GM19467 (cell line): Measurements from ENCODE around the gene PCDHGB3.
"Not testable (repeated sequence)": the region's sequence is repeated elsewhere in the genome, so short reads cannot be mapped to it uniquely, and the experiment has no call there.

Source experiments
- ATAC-seq: cut with Tn5 transposase; IDR thresholded peaks from one replicate; pipeline ENCODE4 v1.9.1; 2021; ENCODE audit warnings: mild to moderate bottlenecking, moderate library complexity; ENCODE audit not compliant: unreplicated experiment

PCDHGB3 gene

GRCh38 chr5:141389153-141390042 is 19.4 kb downstream of the PCDHGB3 start:
- ATAC-seq, result no peak

DNA sequence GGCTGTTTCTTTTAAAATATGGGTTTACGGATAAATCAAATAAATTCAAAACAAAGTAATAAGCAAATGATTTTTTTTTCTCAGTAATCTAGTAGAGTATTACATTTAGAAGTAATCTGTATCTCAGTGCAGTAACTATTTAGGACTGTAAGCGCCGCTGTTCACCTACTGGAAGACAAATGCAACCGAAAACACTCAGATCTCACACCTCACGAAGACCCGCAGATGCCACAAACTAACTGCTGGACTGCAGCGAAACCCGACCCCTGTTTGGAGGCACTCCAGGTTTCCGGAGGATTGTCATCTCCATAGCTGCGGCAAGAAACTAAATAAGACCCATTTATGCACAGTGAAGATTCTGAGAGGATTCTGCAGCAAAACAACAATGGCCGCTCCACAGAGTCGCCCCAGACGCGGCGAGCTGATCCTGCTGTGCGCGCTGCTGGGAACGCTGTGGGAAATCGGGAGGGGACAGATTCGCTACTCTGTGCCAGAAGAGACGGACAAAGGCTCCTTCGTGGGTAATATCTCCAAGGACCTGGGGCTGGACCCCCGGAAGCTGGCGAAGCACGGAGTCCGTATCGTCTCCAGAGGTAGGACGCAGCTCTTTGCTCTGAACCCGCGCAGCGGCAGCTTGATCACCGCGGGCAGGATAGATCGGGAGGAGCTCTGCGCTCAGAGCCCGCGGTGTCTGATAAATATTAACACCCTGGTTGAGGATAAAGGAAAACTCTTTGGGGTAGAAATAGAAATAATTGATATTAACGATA is 22.6 kb downstream of the PCDHGB3 start, which contains the start of gene PCDHGA8:
Gene PCDHGA8, plus strand, starts transcription at position 205 of the 770 bp plus-strand sequence. Its CDS starts 181 bp downstream, at position 386.
- no peak for ATAC-seq

- no peak for ATAC-seq
Measured at GRCh38 chr5:141393267-141393666, 23.2 kb downstream of the PCDHGB3 start.

DNA sequence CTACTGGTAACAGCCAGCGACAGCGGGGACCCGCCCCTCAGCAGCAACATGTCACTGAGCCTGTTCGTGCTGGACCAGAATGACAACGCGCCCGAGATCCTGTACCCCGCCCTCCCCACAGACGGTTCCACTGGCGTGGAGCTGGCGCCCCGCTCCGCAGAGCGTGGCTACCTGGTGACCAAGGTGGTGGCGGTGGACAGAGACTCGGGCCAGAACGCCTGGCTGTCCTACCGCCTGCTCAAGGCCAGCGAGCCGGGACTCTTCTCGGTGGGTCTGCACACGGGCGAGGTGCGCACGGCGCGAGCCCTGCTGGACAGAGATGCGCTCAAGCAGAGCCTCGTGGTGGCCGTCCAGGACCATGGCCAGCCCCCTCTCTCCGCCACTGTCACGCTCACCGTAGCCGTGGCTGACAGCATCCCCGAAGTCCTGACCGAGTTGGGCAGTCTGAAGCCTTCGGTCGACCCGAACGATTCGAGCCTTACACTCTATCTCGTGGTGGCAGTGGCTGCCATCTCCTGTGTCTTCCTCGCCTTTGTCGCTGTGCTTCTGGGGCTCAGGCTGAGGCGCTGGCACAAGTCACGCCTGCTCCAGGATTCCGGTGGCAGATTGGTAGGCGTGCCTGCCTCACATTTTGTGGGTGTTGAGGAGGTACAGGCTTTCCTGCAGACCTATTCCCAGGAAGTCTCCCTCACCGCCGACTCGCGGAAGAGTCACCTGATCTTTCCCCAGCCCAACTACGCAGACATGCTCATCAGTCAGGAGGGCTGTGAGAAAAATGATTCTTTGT is 24.6 kb downstream of the PCDHGB3 start:
- not testable (repeated sequence) for ATAC-seq

- not testable (repeated sequence) for ATAC-seq
Measured at GRCh38 chr5:141397756-141398551, 27.9 kb downstream of the PCDHGB3 start, which contains the start of gene PCDHGB5. Gene PCDHGB5 (plus strand): TSS chr5:141397947. CDS start chr5:141398128, 181 bp downstream.

GRCh38 chr5:141398608-141399007 is 28.6 kb downstream of the PCDHGB3 start:
- no peak for ATAC-seq

DNA sequence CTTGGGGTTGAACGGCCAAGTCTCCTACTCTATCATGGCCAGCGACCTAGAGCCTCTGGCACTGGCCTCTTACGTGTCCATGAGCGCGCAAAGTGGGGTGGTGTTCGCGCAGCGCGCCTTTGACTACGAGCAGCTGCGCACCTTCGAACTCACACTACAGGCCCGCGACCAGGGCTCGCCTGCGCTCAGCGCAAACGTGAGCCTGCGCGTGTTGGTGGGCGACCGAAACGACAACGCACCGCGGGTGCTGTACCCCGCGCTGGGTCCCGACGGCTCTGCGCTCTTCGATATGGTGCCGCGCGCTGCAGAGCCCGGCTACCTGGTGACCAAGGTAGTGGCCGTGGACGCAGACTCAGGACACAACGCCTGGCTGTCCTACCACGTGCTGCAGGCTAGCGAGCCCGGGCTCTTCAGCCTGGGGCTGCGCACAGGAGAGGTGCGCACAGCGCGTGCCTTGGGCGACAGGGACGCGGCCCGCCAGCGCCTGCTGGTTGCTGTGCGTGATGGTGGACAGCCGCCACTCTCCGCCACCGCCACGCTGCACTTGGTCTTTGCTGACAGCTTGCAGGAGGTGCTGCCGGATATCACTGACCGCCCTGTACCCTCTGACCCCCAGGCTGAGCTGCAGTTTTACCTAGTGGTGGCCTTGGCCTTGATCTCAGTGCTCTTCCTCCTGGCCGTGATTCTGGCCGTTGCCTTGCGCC is 29.7 kb downstream of the PCDHGB3 start:
- no peak for ATAC-seq

- no peak for ATAC-seq
Measured at GRCh38 chr5:141402553-141403243, 32.7 kb downstream of the PCDHGB3 start, which contains the start of gene PCDHGA9. Gene PCDHGA9 (plus strand): TSS chr5:141402778. CDS start chr5:141402953, 175 bp downstream.

DNA sequence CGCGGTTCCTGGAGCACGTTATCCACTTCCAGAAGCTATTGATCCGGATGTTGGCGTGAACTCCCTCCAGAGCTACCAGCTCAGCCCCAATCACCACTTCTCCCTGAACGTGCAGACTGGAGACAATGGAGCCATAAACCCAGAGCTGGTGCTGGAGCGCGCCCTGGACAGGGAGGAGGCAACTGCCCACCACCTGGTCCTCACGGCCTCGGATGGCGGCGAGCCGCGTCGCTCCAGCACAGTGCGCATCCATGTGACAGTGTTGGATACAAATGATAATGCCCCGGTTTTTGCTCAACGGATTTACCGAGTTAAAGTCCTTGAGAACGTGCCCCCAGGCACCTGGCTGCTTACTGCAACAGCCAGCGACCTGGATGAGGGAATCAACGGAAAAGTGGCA is 33.3 kb downstream of the PCDHGB3 start:
- no peak for ATAC-seq

DNA sequence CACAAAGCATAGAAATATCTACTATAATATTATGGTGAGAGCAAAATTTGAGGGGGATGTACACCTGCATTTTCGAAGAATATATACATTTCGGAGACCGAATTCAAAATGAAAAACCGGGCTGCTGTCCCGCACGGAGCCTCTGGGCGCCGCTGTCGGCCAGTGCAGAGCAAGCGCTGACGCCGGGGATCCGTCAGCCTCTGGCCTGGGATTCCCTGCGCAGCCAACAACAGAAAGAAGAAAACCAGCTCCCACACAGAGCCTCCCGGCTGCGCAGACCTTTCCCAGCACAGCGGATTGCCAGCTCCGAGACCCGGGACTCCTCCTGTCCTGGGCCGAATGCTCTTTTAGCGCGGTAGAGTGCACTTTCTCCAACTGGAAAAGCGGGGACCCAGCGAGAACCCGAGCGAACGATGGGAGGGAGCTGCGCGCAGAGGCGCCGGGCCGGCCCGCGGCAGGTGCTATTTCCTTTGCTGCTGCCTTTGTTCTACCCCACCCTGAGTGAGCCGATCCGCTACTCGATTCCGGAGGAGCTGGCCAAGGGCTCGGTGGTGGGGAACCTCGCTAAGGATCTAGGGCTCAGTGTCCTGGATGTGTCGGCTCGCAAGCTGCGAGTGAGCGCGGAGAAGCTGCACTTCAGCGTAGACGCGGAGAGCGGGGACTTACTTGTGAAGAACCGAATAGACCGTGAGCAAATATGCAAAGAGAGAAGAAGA is 37.9 kb downstream of the PCDHGB3 start, which contains the start of gene PCDHGB6:
Gene PCDHGB6, plus strand, starts transcription at position 232 of the 716 bp plus-strand sequence. Its CDS starts 182 bp downstream, at position 414.
- not testable (repeated sequence) for ATAC-seq

DNA sequence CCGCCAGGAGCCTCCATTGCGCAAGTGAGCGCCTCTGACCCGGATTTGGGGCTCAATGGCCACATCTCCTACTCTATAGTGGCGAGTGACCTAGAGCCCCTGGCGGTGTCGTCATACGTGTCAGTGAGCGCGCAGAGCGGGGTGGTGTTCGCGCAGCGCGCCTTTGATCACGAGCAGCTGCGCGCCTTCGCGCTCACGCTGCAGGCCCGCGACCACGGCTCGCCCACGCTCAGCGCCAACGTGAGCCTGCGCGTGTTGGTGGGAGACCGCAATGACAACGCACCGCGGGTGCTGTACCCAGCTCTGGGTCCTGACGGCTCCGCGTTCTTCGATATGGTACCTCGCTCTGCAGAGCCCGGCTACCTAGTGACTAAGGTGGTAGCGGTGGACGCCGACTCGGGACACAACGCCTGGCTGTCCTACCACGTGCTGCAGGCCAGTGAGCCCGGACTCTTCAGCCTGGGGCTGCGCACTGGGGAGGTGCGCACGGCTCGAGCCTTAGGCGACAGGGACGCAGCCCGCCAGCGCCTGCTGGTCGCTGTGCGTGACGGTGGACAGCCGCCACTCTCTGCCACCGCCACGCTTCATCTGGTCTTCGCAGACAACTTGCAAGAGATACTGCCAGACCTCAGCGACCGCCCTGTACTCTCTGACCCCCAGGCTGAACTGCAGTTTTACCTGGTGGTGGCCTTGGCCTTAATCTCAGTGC is 39.7 kb downstream of the PCDHGB3 start:
- ATAC-seq, result no peak

- ATAC-seq, result no peak
Measured at GRCh38 chr5:141411575-141411974, 41.5 kb downstream of the PCDHGB3 start.

DNA sequence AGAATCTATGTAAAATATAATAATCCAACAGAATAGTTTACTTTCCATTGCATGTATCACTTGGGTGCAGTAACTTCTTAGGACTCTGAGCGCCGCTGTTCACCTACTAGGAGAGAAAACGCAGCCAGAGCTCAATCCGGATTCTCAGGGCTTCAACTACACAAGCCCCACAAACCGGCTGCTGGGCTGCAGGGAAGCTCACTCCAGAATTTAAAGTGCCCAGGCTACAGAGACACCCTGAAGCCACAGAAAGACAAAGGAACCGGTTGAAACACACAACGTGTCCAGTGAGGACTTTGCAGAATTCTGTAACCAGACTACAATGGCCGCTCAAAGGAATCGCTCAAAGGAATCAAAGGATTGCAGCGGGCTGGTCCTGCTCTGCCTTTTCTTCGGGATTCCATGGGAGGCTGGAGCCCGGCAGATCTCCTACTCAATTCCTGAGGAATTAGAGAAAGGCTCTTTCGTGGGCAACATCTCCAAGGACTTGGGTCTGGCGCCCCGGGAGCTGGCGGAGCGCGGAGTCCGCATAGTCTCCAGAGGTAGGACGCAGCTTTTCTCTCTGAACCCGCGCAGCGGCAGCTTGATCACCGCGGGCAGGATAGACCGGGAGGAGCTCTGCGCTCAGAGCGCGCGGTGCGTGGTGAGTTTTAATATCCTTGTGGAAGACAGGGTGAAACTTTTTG is 43.0 kb downstream of the PCDHGB3 start, which contains the start of gene PCDHGA10:
Gene PCDHGA10, plus strand, starts transcription at position 134 of the 686 bp plus-strand sequence. Its CDS starts 189 bp downstream, at position 323.
- peak; percentile 66 for ATAC-seq

DNA sequence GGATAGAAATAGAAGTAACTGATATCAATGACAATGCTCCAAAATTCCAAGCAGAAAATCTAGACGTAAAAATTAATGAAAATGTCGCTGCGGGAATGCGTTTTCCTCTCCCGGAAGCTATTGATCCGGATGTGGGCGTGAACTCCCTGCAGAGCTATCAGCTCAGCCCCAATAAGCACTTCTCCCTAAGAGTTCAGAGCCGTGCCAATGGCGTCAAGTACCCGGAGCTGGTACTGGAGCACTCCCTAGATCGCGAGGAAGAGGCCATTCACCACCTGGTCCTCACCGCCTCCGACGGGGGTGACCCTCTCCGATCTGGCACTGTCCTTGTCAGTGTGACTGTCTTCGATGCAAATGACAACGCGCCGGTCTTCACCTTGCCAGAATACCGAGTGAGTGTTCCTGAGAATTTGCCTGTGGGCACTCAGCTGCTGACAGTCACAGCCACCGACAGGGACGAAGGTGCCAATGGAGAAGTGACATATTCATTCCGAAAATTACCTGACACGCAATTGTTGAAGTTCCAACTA is 43.6 kb downstream of the PCDHGB3 start:
- no peak for ATAC-seq

DNA sequence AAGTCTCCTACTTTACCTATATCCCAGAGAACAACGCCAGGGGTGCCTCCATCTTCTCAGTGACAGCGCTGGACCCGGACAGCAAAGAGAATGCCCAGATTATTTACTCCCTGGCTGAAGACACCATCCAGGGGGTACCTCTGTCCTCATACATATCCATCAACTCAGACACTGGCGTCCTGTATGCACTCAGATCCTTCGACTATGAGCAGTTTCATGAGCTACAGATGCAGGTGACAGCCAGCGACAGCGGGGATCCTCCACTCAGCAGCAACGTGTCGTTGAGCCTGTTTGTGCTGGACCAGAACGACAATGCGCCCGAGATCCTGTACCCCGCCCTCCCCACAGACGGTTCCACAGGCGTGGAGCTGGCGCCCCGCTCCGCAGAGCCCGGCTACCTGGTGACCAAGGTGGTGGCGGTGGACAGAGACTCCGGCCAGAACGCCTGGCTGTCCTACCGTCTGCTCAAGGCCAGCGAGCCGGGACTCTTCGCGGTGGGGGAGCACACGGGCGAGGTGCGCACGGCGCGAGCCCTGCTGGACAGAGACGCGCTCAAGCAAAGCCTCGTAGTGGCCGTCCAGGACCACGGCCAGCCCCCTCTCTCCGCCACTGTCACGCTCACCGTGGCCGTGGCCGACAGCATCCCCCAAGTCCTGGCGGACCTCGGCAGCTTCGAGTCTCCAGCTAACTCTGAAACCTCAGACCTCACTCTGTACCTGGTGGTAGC is 44.7 kb downstream of the PCDHGB3 start:
- ATAC-seq, result not testable (repeated sequence)

GRCh38 chr5:141415275-141415618 is 45.2 kb downstream of the PCDHGB3 start:
- not testable (repeated sequence) for ATAC-seq
